SH-SY5Y (cell line): ENCODE data around the gene GALNT12.

Experiments used
- GATA2 ChIP-seq: IDR thresholded peaks from 2 replicates; pipeline ENCODE4 v1.6.1; 2011; ENCODE audit warnings: mild to moderate bottlenecking, low read depth, low read length
- GATA3 ChIP-seq: IDR thresholded peaks from 2 replicates; pipeline ENCODE4 v1.6.1; 2011; ENCODE audit warnings: low read depth, mild to moderate bottlenecking, low read length, moderate library complexity

DNA sequence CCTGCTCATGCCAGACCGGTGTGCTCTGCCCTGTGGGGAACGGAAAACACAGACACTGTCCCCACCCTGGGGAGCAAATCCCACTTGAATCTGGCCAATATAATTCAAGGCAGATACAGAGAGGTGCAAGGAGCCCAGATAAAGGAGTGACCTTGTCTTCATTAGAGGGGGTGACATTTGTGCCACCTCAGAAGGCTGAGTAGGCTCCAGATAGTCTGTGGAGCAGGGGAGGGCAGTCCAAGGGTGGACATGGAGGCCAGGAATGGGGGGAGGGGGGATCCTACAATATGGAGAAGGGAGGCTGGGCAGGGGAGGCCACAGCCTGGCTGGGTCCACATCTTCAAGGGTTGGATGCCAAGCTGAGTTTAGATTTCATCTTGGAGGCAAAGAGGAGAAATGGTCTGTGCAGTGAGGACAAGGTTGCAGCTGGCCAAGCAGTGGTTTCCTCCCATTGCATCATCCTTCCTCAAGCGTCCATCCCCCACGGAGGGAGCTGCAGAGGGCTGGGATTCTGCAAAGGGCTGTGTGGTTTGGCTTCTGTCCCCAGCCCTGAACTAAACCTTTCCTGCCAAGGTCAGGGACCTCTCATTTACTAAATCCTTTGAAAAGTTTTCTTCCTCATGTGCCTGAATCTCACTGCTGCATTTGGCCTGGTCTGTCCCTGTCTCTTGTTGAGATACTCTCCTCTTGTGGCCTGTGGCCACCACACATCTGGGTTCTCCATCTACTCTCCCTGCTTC, 60.1 kb downstream of the GALNT12 start:
- TF ChIP-seq GATA2 (no peak), GATA3 (no peak)
